ENCODE measurements around the gene TSPAN5.

- TF ChIP-seq CTCF (IDR thresholded peaks at IDR 0.05; ENCODE audit: insufficient read depth, low read length, poor library complexity, severe bottlenecking) = no peak
- TF ChIP-seq EZH2phosphoT487 (conservative IDR thresholded peaks at IDR 0.05; ENCODE audit: low read length) = no peak
Observed at GRCh38 chr4:98539741-98540140, 118.7 kb downstream of the TSPAN5 start.

Measured in SU-DHL-6 (cell line).